Activated naive CD4-positive, alpha-beta T cell treated with anti-CD3 and anti-CD28 coated beads, Interleukin-2, amount 50 U/mL, for 72 hours (primary cell): ENCODE data around the gene GRHL3. TPM values are rescaled to one million over a fixed set of nuclear protein-coding genes. Genes with fewer than 3 reads are reported as not detected.
"Not testable (repeated sequence)": the region's sequence is repeated elsewhere in the genome, so short reads cannot be mapped to it uniquely, and the experiment has no call there.

Source experiments
- ATAC-seq, 2 donors: fragments of 150-1000 bp; cut with Tn5 transposase; 2 replicates each; pipeline ENCODE4 v1.10.0; 2021; ENCODE audit warnings: mild to moderate bottlenecking in 2 of 2, moderate library complexity in 2 of 2
- DNase-seq, 2 donors: peaks; one replicate each; pipeline ENCODE4 v3.0.0; 2021 to 2022; ENCODE audit warnings: low spot score in 2 of 2
- H3K27ac Mint-ChIP-seq, 2 donors: one replicate each; pipeline ENCODE4 v1.8.0; 2022; ENCODE audit warnings: mild to moderate bottlenecking in 2 of 2, mixed read lengths in 2 of 2
- H3K36me3 Mint-ChIP-seq, 2 donors: one replicate each; pipeline ENCODE4 v1.8.0; 2022; ENCODE audit warnings: mixed read lengths in 2 of 2
- H3K9me3 Mint-ChIP-seq, 2 donors: one replicate each; pipeline ENCODE4 v1.8.0; 2022; ENCODE audit warnings: mixed read lengths in 2 of 2
- total RNA-seq, 2 donors: library from RNA; stranded (reverse); gene quantifications; one replicate each; pipeline ENCODE4 v1.2.3, GENCODE V29; 2022

Gene GRHL3
- total RNA-seq = not detected

GRCh38 chr1:24319312-24319863, at the start of gene GRHL3:
GRHL3 (plus strand) TSS chr1:24319357; CDS start chr1:24319552, 195 bp downstream.
- no peak for ATAC-seq
- no peak within 1 kb of the TSS for H3K27ac Mint-ChIP-seq
- no peaks in the 10 kb centered on the region for H3K9me3 Mint-ChIP-seq
- no peak for DNase-seq
- H3K36me3 Mint-ChIP-seq = no peaks in the 10 kb centered on the region

DNA sequence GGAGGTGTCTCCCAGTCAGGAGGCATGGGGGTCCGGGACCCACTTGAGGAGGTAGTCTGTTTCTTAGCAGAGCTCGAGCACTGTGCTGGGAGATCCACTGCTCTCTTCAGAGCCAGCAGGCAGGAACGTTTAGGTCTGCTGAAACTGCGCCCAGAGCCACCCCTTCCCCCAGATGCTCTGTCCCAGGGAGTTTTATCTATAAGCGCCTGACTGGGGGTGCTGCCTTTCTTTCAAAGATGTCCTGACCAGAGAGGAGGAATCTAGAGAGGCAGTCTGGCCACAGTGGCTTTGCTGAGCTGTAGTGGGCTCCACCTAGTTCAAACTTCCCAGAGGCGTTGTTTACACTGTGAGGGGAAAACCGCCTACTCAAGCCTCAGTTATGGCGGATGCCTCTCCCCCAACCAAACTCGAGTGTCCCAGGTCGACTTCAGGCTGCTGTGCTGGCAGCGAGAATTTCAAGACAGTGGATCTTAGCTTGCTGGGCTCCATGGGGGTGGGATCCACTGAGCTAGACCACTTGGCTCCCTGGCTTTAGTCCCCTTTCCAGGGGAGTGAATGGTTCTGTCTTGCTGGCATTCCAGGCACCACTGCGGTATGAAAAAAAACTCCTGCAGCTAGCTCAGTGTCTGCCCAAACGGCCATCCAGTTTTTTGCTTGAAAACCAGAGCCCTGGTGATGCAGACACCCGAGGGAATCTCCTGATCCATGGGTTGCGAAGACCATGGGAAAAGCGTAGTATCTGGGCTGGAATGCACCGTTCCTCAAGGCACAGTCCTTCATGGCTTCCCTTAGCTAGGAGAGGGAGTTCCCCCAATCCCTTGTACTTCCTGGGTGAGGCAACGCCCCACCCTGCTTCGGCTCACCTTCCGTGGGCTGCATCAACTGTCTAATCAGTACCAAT, 44.7 kb upstream of the GRHL3 start:
- peak in 1 of 2 donors; percentile 44 for DNase-seq

DNA sequence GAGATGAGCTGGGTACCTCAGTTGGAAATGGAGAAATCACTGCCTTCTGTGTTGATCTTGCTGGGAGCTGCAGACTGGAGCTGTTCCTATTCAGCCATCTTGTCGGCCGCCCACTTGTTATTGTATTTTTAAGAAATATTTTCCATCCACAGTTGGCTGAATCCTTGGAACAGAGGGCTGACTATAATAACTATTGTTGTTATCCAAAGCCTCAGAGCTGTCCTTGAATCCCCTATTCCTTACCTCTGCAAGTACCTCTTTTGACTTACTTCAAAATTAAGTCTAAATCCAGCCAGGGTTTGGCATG, 44.1 kb upstream of the GRHL3 start:
- ATAC-seq = no peak
- Mint-ChIP-seq H3K9me3 (peaks cover 13 to 14% of the 10 kb centered on the region in 2 donors), H3K27ac (peak overlapping the region in 1 of 2 donors; percentile 11), H3K36me3 (peaks cover 13 to 18% of the 10 kb centered on the region in 2 donors)
- no peak for DNase-seq

More for the DNA sequence above, 44.7 kb upstream of the GRHL3 start:
- ATAC-seq, H3K27ac Mint-ChIP-seq: not testable (repeated sequence)
- H3K9me3 Mint-ChIP-seq = peaks cover 13 to 14% of the 10 kb centered on the region in 2 donors
- H3K36me3 Mint-ChIP-seq = peaks cover 14 to 18% of the 10 kb centered on the region in 2 donors

- no peak for DNase-seq
- peaks cover 13 to 15% of the 10 kb centered on the region in 2 donors for H3K36me3 Mint-ChIP-seq
- no peak for ATAC-seq
- peaks cover 13 to 14% of the 10 kb centered on the region in 2 donors for H3K9me3 Mint-ChIP-seq
- H3K27ac Mint-ChIP-seq = peak overlapping the region in 1 of 2 donors; percentile 11
These were observed 43.6 kb upstream of the GRHL3 start for GRCh38 chr1:24275510-24275909.

GRCh38 chr1:24276791-24277190, 42.4 kb upstream of the GRHL3 start:
- DNase-seq (no peak), ATAC-seq (no peak)
- H3K27ac Mint-ChIP-seq = no peak overlapping the region
- H3K36me3 Mint-ChIP-seq = peaks cover 8 to 11% of the 10 kb centered on the region in 2 donors
- peaks cover 9% of the 10 kb centered on the region in 2 donors for H3K9me3 Mint-ChIP-seq

GRCh38 chr1:24277420-24278169, 41.6 kb upstream of the GRHL3 start:
- Mint-ChIP-seq H3K9me3 (peaks cover 5% of the 10 kb centered on the region in 2 donors), H3K27ac (no peak overlapping the region), H3K36me3 (peaks cover 5 to 7% of the 10 kb centered on the region in 2 donors)
- ATAC-seq (peak; percentile 74 to 93), DNase-seq (no peak)

- no peak for DNase-seq
These were observed 40.4 kb upstream of the GRHL3 start for GRCh38 chr1:24278726-24279125.

GRCh38 chr1:24279590-24280232, 39.4 kb upstream of the GRHL3 start:
- DNase-seq = no peak
- Mint-ChIP-seq H3K27ac (no peak overlapping the region), H3K9me3 (no peaks in the 10 kb centered on the region), H3K36me3 (no peaks in the 10 kb centered on the region)
- ATAC-seq = no peak

More at GRCh38 chr1:24278726-24279125, 40.4 kb upstream of the GRHL3 start:
- no peaks in the 10 kb centered on the region for H3K9me3 Mint-ChIP-seq
- no peak overlapping the region for H3K27ac Mint-ChIP-seq
- H3K36me3 Mint-ChIP-seq = peaks cover 0 to 5% of the 10 kb centered on the region in 2 donors
- no peak for ATAC-seq

GRCh38 chr1:24281591-24281990, 37.6 kb upstream of the GRHL3 start:
- no peak for DNase-seq
- ATAC-seq = no peak
- no peaks in the 10 kb centered on the region for H3K36me3 Mint-ChIP-seq
- H3K9me3 Mint-ChIP-seq = no peaks in the 10 kb centered on the region
- H3K27ac Mint-ChIP-seq = no peak overlapping the region

DNA sequence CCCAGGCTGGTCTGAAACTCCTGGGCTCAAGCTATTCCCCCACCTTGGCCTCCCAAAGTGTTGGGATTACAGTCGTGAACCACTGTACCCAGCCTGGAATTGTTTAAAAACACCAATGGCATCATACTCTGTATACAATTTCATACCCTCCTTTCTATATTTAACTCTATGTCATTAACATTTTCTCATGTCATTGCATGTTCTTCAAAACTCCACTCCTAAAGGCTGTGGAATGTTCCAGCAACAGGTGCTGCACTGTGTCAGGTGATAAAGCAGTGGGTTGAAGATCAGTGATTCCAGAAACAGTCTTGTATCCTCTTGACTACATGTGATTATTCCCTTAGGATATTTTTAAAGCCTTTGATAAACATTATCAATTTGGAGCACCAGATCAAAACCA, 36.7 kb upstream of the GRHL3 start:
- H3K27ac Mint-ChIP-seq = no peak overlapping the region
- no peaks in the 10 kb centered on the region for H3K9me3 Mint-ChIP-seq
- DNase-seq = no peak
- ATAC-seq = no peak
- H3K36me3 Mint-ChIP-seq = no peaks in the 10 kb centered on the region

- Mint-ChIP-seq H3K9me3 (no peaks in the 10 kb centered on the region), H3K36me3 (no peaks in the 10 kb centered on the region)
- ATAC-seq = no peak
These were observed 35.6 kb upstream of the GRHL3 start for GRCh38 chr1:24283326-24284155.

DNA sequence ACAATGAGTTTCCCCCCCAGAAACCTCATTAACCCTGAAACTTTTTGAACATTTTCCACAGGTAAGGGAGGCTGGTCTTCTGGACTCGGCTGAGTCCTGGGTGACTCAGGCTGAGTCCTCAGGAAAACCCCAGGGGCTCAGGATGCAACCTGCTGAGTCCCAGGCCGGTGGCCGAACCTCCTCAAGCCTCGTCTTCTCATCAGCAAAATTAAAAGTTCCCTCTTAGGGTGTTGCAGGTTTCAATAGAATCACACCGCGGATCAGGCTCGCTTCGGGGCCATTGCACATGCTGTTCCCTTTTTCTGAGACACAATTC, 35.0 kb upstream of the GRHL3 start:
- Mint-ChIP-seq H3K27ac (no peak overlapping the region), H3K36me3 (no peaks in the 10 kb centered on the region), H3K9me3 (no peaks in the 10 kb centered on the region)
- no peak for DNase-seq
- no peak for ATAC-seq

More at GRCh38 chr1:24283326-24284155, 35.6 kb upstream of the GRHL3 start:
- no peak for DNase-seq
- H3K27ac Mint-ChIP-seq = no peak overlapping the region

GRCh38 chr1:24285231-24285630, 33.9 kb upstream of the GRHL3 start:
- Mint-ChIP-seq H3K9me3 (no peaks in the 10 kb centered on the region), H3K36me3 (no peaks in the 10 kb centered on the region), H3K27ac (no peak overlapping the region)
- DNase-seq (no peak), ATAC-seq (no peak)

DNA sequence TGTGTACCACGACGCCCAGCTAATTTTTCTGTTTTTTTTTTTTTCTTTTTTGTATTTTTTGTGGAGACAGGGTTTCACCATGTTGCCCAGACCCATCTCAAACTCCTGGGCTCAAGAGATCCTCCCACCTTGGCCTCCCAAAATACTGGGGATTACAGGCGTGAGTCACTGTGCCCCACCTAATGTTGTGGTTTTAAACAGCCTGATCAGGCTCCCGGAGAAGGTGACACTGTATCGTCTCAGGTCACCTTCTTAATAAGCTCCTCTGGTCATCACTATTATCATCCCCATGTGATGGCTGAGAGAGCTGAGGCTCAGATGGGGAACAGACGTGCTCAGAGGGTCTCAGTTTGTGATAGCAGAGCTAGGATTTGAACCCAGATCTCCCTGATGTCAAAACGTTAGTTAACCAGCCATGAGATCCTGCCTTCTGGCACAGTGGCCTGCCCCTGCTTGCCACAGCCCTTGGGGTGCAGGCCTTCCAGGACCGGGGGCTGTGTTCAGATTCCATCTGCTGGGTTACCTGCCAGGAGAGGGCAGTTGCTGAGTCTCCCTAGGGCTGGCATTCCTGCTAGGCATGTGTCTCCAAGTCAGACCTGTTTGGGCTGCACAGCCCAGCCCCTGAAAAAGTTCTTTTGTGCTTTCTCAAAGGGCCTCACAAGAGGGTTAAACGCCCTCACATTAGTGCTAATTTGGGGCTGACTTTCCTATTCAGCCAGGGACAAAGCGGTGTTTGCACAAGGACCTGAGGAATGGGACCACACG, 32.7 kb upstream of the GRHL3 start:
- no peaks in the 10 kb centered on the region for H3K36me3 Mint-ChIP-seq
- H3K27ac Mint-ChIP-seq = no peak overlapping the region
- ATAC-seq = no peak
- DNase-seq = no peak
- no peaks in the 10 kb centered on the region for H3K9me3 Mint-ChIP-seq

- H3K36me3 Mint-ChIP-seq, ATAC-seq, H3K27ac Mint-ChIP-seq, DNase-seq, H3K9me3 Mint-ChIP-seq: not testable (repeated sequence)
These were observed 31.4 kb upstream of the GRHL3 start for GRCh38 chr1:24287779-24288178.
